ENCODE data around the gene CASKIN2. TPM values are rescaled to one million over a fixed set of nuclear protein-coding genes. Genes with fewer than 3 reads are reported as not detected.

Gene CASKIN2
- polyA plus RNA-seq, 3 donors, result 0.33 TPM; not detected in 2

DNA sequence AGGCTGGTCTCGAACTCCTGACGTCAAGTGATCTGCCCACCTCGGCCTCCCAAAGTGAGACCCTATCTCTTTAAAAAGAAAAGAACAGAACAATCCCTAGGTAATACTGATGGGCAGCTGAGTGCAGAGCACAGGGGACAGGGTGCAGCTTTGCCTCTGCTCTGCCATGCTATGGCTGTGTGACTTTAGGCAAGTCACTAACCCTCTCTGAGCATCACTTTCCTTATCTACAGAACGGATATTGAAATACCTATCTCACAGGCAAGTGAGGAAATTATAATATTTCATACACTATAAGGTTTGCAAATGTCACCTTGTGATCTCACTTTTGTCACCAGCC, 4.1 kb downstream of the CASKIN2 start:
- peaks cover 0 to 19% of the 10 kb centered on the region in 2 donors for H3K27me3 ChIP-seq (ENCODE audit: control insufficient read depth in 2 of 2, insufficient read depth in 2 of 2, low read length in 2 of 2)
- no peaks in the 10 kb centered on the region for H3K36me3 ChIP-seq (replicated peaks in 1 of 2; ENCODE audit: control insufficient read depth in 1 of 2, insufficient read depth in 2 of 2, low read length in 2 of 2)
- H4K20me1 ChIP-seq (ENCODE audit: insufficient read depth, low read length), result no peaks in the 10 kb centered on the region
- Mint-ChIP-seq H3K4me3 (no peak overlapping the region), H3K4me1 (no peaks in the 10 kb centered on the region), H3K36me3 (no peaks in the 10 kb centered on the region), H3K9me3 (peaks cover 0 to 3% (median 0%) of the 10 kb centered on the region in 7 donors), H3K27me3 (ENCODE audit: low read depth in 3 of 3) (peaks cover 5 to 22% (median 14%) of the 10 kb centered on the region in 3 donors), H3K27ac (no peak overlapping the region)
- H3K9ac ChIP-seq (ENCODE audit: insufficient read depth, low read length, poor library complexity, severe bottlenecking), result no peak overlapping the region
- H3K4me1 ChIP-seq (ENCODE audit: control insufficient read depth in 1 of 2, insufficient read depth in 2 of 2, low read length in 2 of 2), result peaks cover 8 to 16% of the 10 kb centered on the region in 2 donors
- H3K4me3 ChIP-seq (replicated peaks in 1 of 3; ENCODE audit: low read depth in 2 of 3, low read length in 3 of 3), result no peak overlapping the region
- H3K4me2 ChIP-seq (replicated peaks; ENCODE audit: extremely low read depth, low read length, poor library complexity, severe bottlenecking), result no peak overlapping the region
- no CpG with 5 or more reads among the region's 4 CpGs for whole genome bisulfite sequencing (ENCODE audit: insufficient coverage)
- H3K9me3 ChIP-seq (replicated peaks in 1 of 2; ENCODE audit: control insufficient read depth in 1 of 2, insufficient read depth in 1 of 2, low read length in 2 of 2), result no peaks in the 10 kb centered on the region
- no peaks in the 10 kb centered on the region for H3K79me2 ChIP-seq (ENCODE audit: insufficient read depth, low read length)
- TF ChIP-seq, protein P1, sequence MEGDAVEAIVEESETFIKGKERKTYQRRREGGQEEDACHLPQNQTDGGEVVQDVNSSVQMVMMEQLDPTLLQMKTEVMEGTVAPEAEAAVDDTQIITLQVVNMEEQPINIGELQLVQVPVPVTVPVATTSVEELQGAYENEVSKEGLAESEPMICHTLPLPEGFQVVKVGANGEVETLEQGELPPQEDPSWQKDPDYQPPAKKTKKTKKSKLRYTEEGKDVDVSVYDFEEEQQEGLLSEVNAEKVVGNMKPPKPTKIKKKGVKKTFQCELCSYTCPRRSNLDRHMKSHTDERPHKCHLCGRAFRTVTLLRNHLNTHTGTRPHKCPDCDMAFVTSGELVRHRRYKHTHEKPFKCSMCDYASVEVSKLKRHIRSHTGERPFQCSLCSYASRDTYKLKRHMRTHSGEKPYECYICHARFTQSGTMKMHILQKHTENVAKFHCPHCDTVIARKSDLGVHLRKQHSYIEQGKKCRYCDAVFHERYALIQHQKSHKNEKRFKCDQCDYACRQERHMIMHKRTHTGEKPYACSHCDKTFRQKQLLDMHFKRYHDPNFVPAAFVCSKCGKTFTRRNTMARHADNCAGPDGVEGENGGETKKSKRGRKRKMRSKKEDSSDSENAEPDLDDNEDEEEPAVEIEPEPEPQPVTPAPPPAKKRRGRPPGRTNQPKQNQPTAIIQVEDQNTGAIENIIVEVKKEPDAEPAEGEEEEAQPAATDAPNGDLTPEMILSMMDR (IDR thresholded peaks at IDR 0.05), result no peak
- intact Hi-C loops (cut with micrococcal nuclease), result no loop called here
- no peak overlapping the region for H2AFZ ChIP-seq (ENCODE audit: insufficient read depth, low read depth, low read length, poor library complexity, severe bottlenecking)
- DNase-seq, result no peak
- H3K27ac ChIP-seq (ENCODE audit: low read depth in 1 of 2, low read length in 2 of 2), result no peak overlapping the region

GRCh38 chr17:75509528-75510258, 5.6 kb downstream of the CASKIN2 start:
- Histone ChIP-seq H3K36me3 (replicated peaks in 1 of 2; ENCODE audit: control insufficient read depth in 1 of 2, insufficient read depth in 2 of 2, low read length in 2 of 2) (no peaks in the 10 kb centered on the region), H2AFZ (ENCODE audit: insufficient read depth, low read depth, low read length, poor library complexity, severe bottlenecking) (no peak overlapping the region), H3K4me3 (replicated peaks in 1 of 3; ENCODE audit: low read depth in 2 of 3, low read length in 3 of 3) (no peak overlapping the region), H3K27me3 (ENCODE audit: control insufficient read depth in 2 of 2, insufficient read depth in 2 of 2, low read length in 2 of 2) (peaks cover 0 to 11% of the 10 kb centered on the region in 2 donors), H4K20me1 (ENCODE audit: insufficient read depth, low read length) (no peaks in the 10 kb centered on the region), H3K79me2 (ENCODE audit: insufficient read depth, low read length) (no peaks in the 10 kb centered on the region), H3K9ac (ENCODE audit: insufficient read depth, low read length, poor library complexity, severe bottlenecking) (no peak overlapping the region), H3K27ac (ENCODE audit: low read depth in 1 of 2, low read length in 2 of 2) (no peak overlapping the region), H3K4me2 (replicated peaks; ENCODE audit: extremely low read depth, low read length, poor library complexity, severe bottlenecking) (no peak overlapping the region), H3K9me3 (replicated peaks in 1 of 2; ENCODE audit: control insufficient read depth in 1 of 2, insufficient read depth in 1 of 2, low read length in 2 of 2) (no peaks in the 10 kb centered on the region), H3K4me1 (ENCODE audit: control insufficient read depth in 1 of 2, insufficient read depth in 2 of 2, low read length in 2 of 2) (peaks cover 0 to under 1% of the 10 kb centered on the region in 2 donors)
- Mint-ChIP-seq H3K4me1 (no peaks in the 10 kb centered on the region), H3K36me3 (no peaks in the 10 kb centered on the region), H3K27ac (no peak overlapping the region), H3K27me3 (ENCODE audit: low read depth in 3 of 3) (peaks cover 3 to 15% (median 10%) of the 10 kb centered on the region in 3 donors), H3K4me3 (no peak overlapping the region), H3K9me3 (peaks cover 0 to 3% (median 0%) of the 10 kb centered on the region in 7 donors)
- intact Hi-C loops (cut with micrococcal nuclease), result loop anchor here in 1 of 2 donors (10.0 kb wide), 1 partner anchor 85 kb away; no protein-coding TSS in a partner anchor
- 97% methylated on average over 8 of the region's 19 CpGs for WGBS (ENCODE audit: insufficient coverage)
- DNase-seq, result no peak
- TF ChIP-seq, protein P1 (IDR thresholded peaks at IDR 0.05), result no peak

Measured in CD14-positive monocyte (primary cell).